ENCODE results near the gene DGCR8.

GRCh38 chr22:20136603-20136873 lies 56.5 kb downstream of the DGCR8 start:
- no peak for TF ChIP-seq SP1 (IDR thresholded peaks at IDR 0.05)
- no peak for TF ChIP-seq FOXK2 (IDR thresholded peaks at IDR 0.05)
- no peak for TF ChIP-seq ELF4 (IDR thresholded peaks at IDR 0.05)
- TF ChIP-seq TARDBP (IDR thresholded peaks at IDR 0.05), result no peak
- TF ChIP-seq FOXA1 (IDR thresholded peaks at IDR 0.05), result no peak
- no peak for TF ChIP-seq NFRKB (IDR thresholded peaks at IDR 0.05)
- TF ChIP-seq HDGF (IDR thresholded peaks at IDR 0.05; ENCODE audit: borderline replicate concordance), result no peak
- no peak for TF ChIP-seq SUZ12 (IDR thresholded peaks at IDR 0.05)
